B cell (primary cell): ENCODE data around the gene KRT38. TPM values are rescaled to one million over a fixed set of nuclear protein-coding genes. Genes with fewer than 3 reads are reported as not detected.

ENCODE experiments used
- ATAC-seq: fragments of 200-7000 bp; cut with Tn5 transposase; one replicate; pipeline ENCODE4 v1.10.0; 2021; ENCODE audit warnings: low read depth, mild to moderate bottlenecking, moderate number of reproducible peaks, moderate library complexity
- CTCF ChIA-PET: fragments of 350-600 bp; sonication (Branson Sonifier 250); formaldehyde crosslinking; loops from one replicate; lab custom pipeline; 2021; ENCODE audit warnings: antibody characterized with exemption, inconsistent platforms; lab: Charles Lee
- POLR2A ChIA-PET: fragments of 350-600 bp; sonication (Branson Sonifier 250); formaldehyde crosslinking; loops from one replicate; lab custom pipeline; 2021; ENCODE audit warnings: antibody characterized with exemption; lab: Charles Lee
- DNase-seq: peaks from one replicate; pipeline ENCODE4 v3.0.0; 2013
- H2AFZ ChIP-seq: 2 replicates; pipeline ENCODE4 v1.6.1; 2012; ENCODE audit warnings: mild to moderate bottlenecking, low read depth, low read length; ENCODE audit not compliant: insufficient read depth, poor library complexity, severe bottlenecking
- H3K27ac ChIP-seq, 2 donors: 1 replicate in 1 of 2; 2 replicates in 1 of 2; pipeline ENCODE4 v1.5.1; 2012 to 2013; ENCODE audit warnings: low read length in 2 of 2, mild to moderate bottlenecking in 2 of 2, moderate library complexity in 1 of 2
- H3K27me3 ChIP-seq, 4 experiments: fragments of 200-600 bp in 1 of 4; sonication (generic) in 1 of 4; replicated peaks in 1 of 4; 1 replicate in 2 of 4; 2 replicates in 2 of 4; pipeline versions ENCODE4 v1.6.1 to v1.7.0; 2013 to 2016; ENCODE audit warnings: low read length in 3 of 4, mild to moderate bottlenecking in 2 of 4, mixed read lengths in 1 of 4, moderate library complexity in 1 of 4; ENCODE audit not compliant: insufficient read depth in 4 of 4, control insufficient read depth in 3 of 4; ENCODE audit errors: control extremely low read depth in 1 of 4
- H3K36me3 ChIP-seq, 2 experiments: replicated peaks in 1 of 2; 1 replicate in 1 of 2; 2 replicates in 1 of 2; pipeline versions ENCODE4 v1.6.1 to v1.7.1; 2013; ENCODE audit warnings: low read length in 1 of 2; ENCODE audit not compliant: insufficient read depth in 2 of 2, control insufficient read depth in 1 of 2; ENCODE audit errors: control extremely low read depth in 1 of 2, extremely low read depth in 1 of 2
- H3K4me1 ChIP-seq, 2 donors: fragments of 200-600 bp in 1 of 2; sonication (generic) in 1 of 2; 1 replicate in 1 of 2; 2 replicates in 1 of 2; pipeline versions ENCODE4 v1.5.1 to v1.6.1; 2013 to 2017; ENCODE audit warnings: low read length in 2 of 2; ENCODE audit not compliant: control insufficient read depth in 2 of 2, insufficient read depth in 2 of 2
- H3K4me2 ChIP-seq: replicated peaks from 2 replicates; pipeline ENCODE3; 2012; ENCODE audit warnings: mild to moderate bottlenecking, low read depth, low read length; ENCODE audit not compliant: poor library complexity, severe bottlenecking
- H3K4me3 ChIP-seq, 5 experiments: fragments of 200-600 bp in 1 of 5; sonication (generic) in 1 of 5; 1 replicate in 3 of 5; 2 replicates in 2 of 5; pipeline versions ENCODE4 v1.5.1 to v1.7.0; 2011 to 2016; ENCODE audit warnings: low read length in 4 of 5, mild to moderate bottlenecking in 4 of 5, low read depth in 2 of 5, control low read depth in 1 of 5, moderate library complexity in 1 of 5; ENCODE audit not compliant: insufficient read depth in 1 of 5; ENCODE audit errors: control extremely low read depth in 1 of 5, extremely low read depth in 1 of 5
- H3K79me2 ChIP-seq: fragments of 200-600 bp; sonication (generic); one replicate; pipeline ENCODE4 v1.6.0; 2016; ENCODE audit warnings: low read length; ENCODE audit not compliant: control insufficient read depth, insufficient read depth
- H3K9ac ChIP-seq: fragments of 200-600 bp; sonication (generic); 2 replicates; pipeline ENCODE4 v1.6.1; 2017; ENCODE audit warnings: mild to moderate bottlenecking, low read length, moderate library complexity
- H3K9me3 ChIP-seq, 3 donors: one replicate each; pipeline versions ENCODE4 v1.6.1 to v1.7.1; 2013; ENCODE audit warnings: low read length in 2 of 3; ENCODE audit not compliant: control insufficient read depth in 2 of 3, insufficient read depth in 1 of 3; ENCODE audit errors: control extremely low read depth in 1 of 3
- H4K20me1 ChIP-seq: 2 replicates; pipeline ENCODE4 v1.6.0; 2012; ENCODE audit warnings: mild to moderate bottlenecking, low read length; ENCODE audit not compliant: insufficient read depth, control insufficient read depth, poor library complexity, severe bottlenecking
- H3K27ac Mint-ChIP-seq: one replicate; pipeline ENCODE4 v1.8.0; 2021; ENCODE audit warnings: mixed read lengths
- H3K27me3 Mint-ChIP-seq: one replicate; pipeline ENCODE4 v1.8.0; 2021; ENCODE audit warnings: mixed read lengths
- H3K4me1 Mint-ChIP-seq: one replicate; pipeline ENCODE4 v1.8.0; 2021; ENCODE audit warnings: mixed read lengths
- H3K4me3 Mint-ChIP-seq: one replicate; pipeline ENCODE4 v1.8.0; 2021; ENCODE audit warnings: mixed read lengths
- H3K9me3 Mint-ChIP-seq: one replicate; pipeline ENCODE4 v1.8.0; 2022; ENCODE audit warnings: mixed read lengths; ENCODE audit not compliant: insufficient read depth
- CTCF ChIP-seq: fragments of 200-600 bp; IDR thresholded peaks from one replicate; pipeline ENCODE4 v1.8.0; 2022; ENCODE audit warnings: antibody characterized with exemption, mild to moderate bottlenecking
- EZH2 ChIP-seq: IDR thresholded peaks from 2 replicates; pipeline ENCODE4 v1.6.1; 2012; ENCODE audit warnings: borderline replicate concordance, low read depth, mild to moderate bottlenecking, moderate library complexity, low read length; ENCODE audit not compliant: insufficient read depth, poor library complexity, severe bottlenecking
- whole genome bisulfite sequencing: methylation state at CpG from one replicate; pipeline ENCODE4 v1.1.5; 2013; ENCODE audit warnings: missing lambda C conversion rate; ENCODE audit not compliant: insufficient coverage; 5-methylcytosine and 5-hydroxymethylcytosine counted together
- intact Hi-C: fragments of 100-400 bp; cut with micrococcal nuclease; formaldehyde crosslinking; loops from one replicate; pipeline ENCODE4 v1.10.0; 2022
- polyA plus RNA-seq: library from polyadenylated mRNA; depleted of rRNA; stranded (reverse); fragments of >200 nt; gene quantifications from 2 replicates; pipeline ENCODE4 v1.2.3, GENCODE V29; 2012
- total RNA-seq, 2 donors: library from RNA; stranded (reverse); fragments of 120-200 nt in 1 of 2; gene quantifications; 1 replicate in 1 of 2; 2 replicates in 1 of 2; pipeline versions ENCODE4 v1.2.3 to v1.2.4, GENCODE V29; 2013 to 2022

Gene KRT38
- total and polyA plus RNA-seq, 2 donors (not counting 1 experiment from before 2014, with no cell fraction given): not detected

GRCh38 chr17:41394254-41394996 is 46.4 kb downstream of the KRT38 start:
- no peak overlapping the region for H3K27ac ChIP-seq
- H3K4me3 Mint-ChIP-seq: no peak overlapping the region
- no peaks in the 10 kb centered on the region for H3K4me1 ChIP-seq
- no peak overlapping the region for H3K9ac ChIP-seq
- H3K9me3 Mint-ChIP-seq: no peaks in the 10 kb centered on the region
- H3K4me3 ChIP-seq: no peak overlapping the region
- H3K27ac Mint-ChIP-seq: no peak overlapping the region
- H3K4me1 Mint-ChIP-seq: no peaks in the 10 kb centered on the region
- no peak for ATAC-seq
- peaks cover 0 to 7% (median 1%) of the 10 kb centered on the region in 4 experiments for H3K27me3 ChIP-seq
- no peak overlapping the region for H3K4me2 ChIP-seq
- H4K20me1 ChIP-seq: no peaks in the 10 kb centered on the region
- TF ChIP-seq CTCF (no peak), EZH2 (no peak)
- H3K79me2 ChIP-seq: no peaks in the 10 kb centered on the region
- DNase-seq: no peak
- no peak overlapping the region for H2AFZ ChIP-seq
- ChIA-PET POLR2A (no interaction called here), CTCF (no interaction called here)
- intact Hi-C loops: no loop called here
- 89% methylated on average over 10 of the region's 10 CpGs for WGBS
- H3K36me3 ChIP-seq: no peaks in the 10 kb centered on the region
- peaks cover 55% of the 10 kb centered on the region for H3K27me3 Mint-ChIP-seq
- H3K9me3 ChIP-seq: no peaks in the 10 kb centered on the region

- peaks cover 0 to 7% (median 1%) of the 10 kb centered on the region in 4 experiments for H3K27me3 ChIP-seq
- H3K4me1 ChIP-seq: no peaks in the 10 kb centered on the region
- no peak for TF ChIP-seq EZH2
- TF ChIP-seq CTCF: no peak
- H3K4me2 ChIP-seq: no peak overlapping the region
- no peak for ATAC-seq
- no peaks in the 10 kb centered on the region for H3K36me3 ChIP-seq
- no peak overlapping the region for H2AFZ ChIP-seq
- no peak overlapping the region for H3K9ac ChIP-seq
- Mint-ChIP-seq H3K4me1 (no peaks in the 10 kb centered on the region), H3K9me3 (no peaks in the 10 kb centered on the region), H3K27ac (no peak overlapping the region), H3K4me3 (no peak overlapping the region), H3K27me3 (peaks cover 51% of the 10 kb centered on the region)
- WGBS: 93% methylated on average over 10 of the region's 10 CpGs
- no peaks in the 10 kb centered on the region for H4K20me1 ChIP-seq
- H3K27ac ChIP-seq: no peak overlapping the region
- no peaks in the 10 kb centered on the region for H3K79me2 ChIP-seq
- H3K4me3 ChIP-seq: no peak overlapping the region
- H3K9me3 ChIP-seq: no peaks in the 10 kb centered on the region
- CTCF ChIA-PET: no interaction called here
- POLR2A ChIA-PET: no interaction called here
- DNase-seq: no peak
- intact Hi-C loops: no loop called here
These were observed 47.0 kb downstream of the KRT38 start for GRCh38 chr17:41393826-41394225.
